HEK293 (cell line): ENCODE results near the gene ICAM5.
A peak's percentile ranks its signal among the peaks of the same experiment; 100 is the strongest.

ENCODE experiments used
- GFI1B ChIP-seq: fragments of 450-650 bp; formaldehyde crosslinking; IDR thresholded peaks from 2 replicates; pipeline ENCODE4 v1.5.1; 2016; ENCODE audit warnings: missing biosample characterization, missing genetic modification characterization
- INSM2 ChIP-seq: fragments of 450-650 bp; formaldehyde crosslinking; IDR thresholded peaks from 2 replicates; pipeline ENCODE4 v1.5.1; 2016; ENCODE audit warnings: missing biosample characterization, missing genetic modification characterization
- KLF7 ChIP-seq: fragments of 450-650 bp; formaldehyde crosslinking; IDR thresholded peaks from 2 replicates; pipeline ENCODE4 v1.5.1; 2016; ENCODE audit warnings: missing biosample characterization, missing genetic modification characterization, borderline replicate concordance
- KLF9 ChIP-seq: fragments of 450-650 bp; formaldehyde crosslinking; IDR thresholded peaks from 2 replicates; pipeline ENCODE4 v1.5.1; 2016; ENCODE audit warnings: missing biosample characterization, missing genetic modification characterization, low read depth
- MEIS1 ChIP-seq: sonication (generic); formaldehyde crosslinking; IDR thresholded peaks from 2 replicates; pipeline ENCODE4 v1.8.1; 2022; ENCODE audit warnings: missing genetic modification reagents, mild to moderate bottlenecking, borderline replicate concordance
- PATZ1 ChIP-seq: fragments of 450-650 bp; formaldehyde crosslinking; IDR thresholded peaks from 2 replicates; pipeline ENCODE4 v1.5.1; 2016; ENCODE audit warnings: missing biosample characterization, missing genetic modification characterization
- PRDM10 ChIP-seq: fragments of 450-650 bp; formaldehyde crosslinking; IDR thresholded peaks from 2 replicates; pipeline ENCODE4 v1.5.1; 2016; ENCODE audit warnings: missing biosample characterization, missing genetic modification characterization
- SP3 ChIP-seq: fragments of 450-650 bp; formaldehyde crosslinking; IDR thresholded peaks from 2 replicates; pipeline ENCODE4 v1.5.1; 2016; ENCODE audit warnings: missing biosample characterization, missing genetic modification characterization
- YY1 ChIP-seq: fragments of 450-650 bp; formaldehyde crosslinking; IDR thresholded peaks from 2 replicates; pipeline ENCODE4 v1.5.1; 2018; ENCODE audit warnings: missing biosample characterization, missing genetic modification characterization
- ZBTB44 ChIP-seq: fragments of 450-650 bp; IDR thresholded peaks from 2 replicates; pipeline ENCODE4 v1.5.1; 2018; ENCODE audit warnings: missing biosample characterization, mild to moderate bottlenecking, missing genetic modification characterization
- ZFP69B ChIP-seq: fragments of 450-650 bp; formaldehyde crosslinking; IDR thresholded peaks from 2 replicates; pipeline ENCODE4 v1.5.1; 2016; ENCODE audit warnings: missing biosample characterization, missing genetic modification characterization
- ZNF155 ChIP-seq: fragments of 450-650 bp; formaldehyde crosslinking; IDR thresholded peaks from 2 replicates; pipeline ENCODE4 v1.5.1; 2016; ENCODE audit warnings: missing biosample characterization, missing genetic modification characterization
- ZNF18 ChIP-seq: fragments of 450-650 bp; formaldehyde crosslinking; IDR thresholded peaks from 2 replicates; pipeline ENCODE4 v1.5.1; 2016; ENCODE audit warnings: missing biosample characterization, missing genetic modification characterization
- ZNF19 ChIP-seq: fragments of 450-650 bp; formaldehyde crosslinking; IDR thresholded peaks from 2 replicates; pipeline ENCODE4; 2016; ENCODE audit warnings: missing biosample characterization, missing genetic modification characterization, low read depth
- ZNF211 ChIP-seq: fragments of 450-650 bp; formaldehyde crosslinking; IDR thresholded peaks from 2 replicates; pipeline ENCODE4 v1.5.1; 2016; ENCODE audit warnings: low read depth, missing biosample characterization, missing genetic modification characterization
- ZNF214 ChIP-seq: fragments of 450-650 bp; formaldehyde crosslinking; IDR thresholded peaks from 2 replicates; pipeline ENCODE4 v1.5.1; 2017; ENCODE audit warnings: missing biosample characterization, mild to moderate bottlenecking, missing genetic modification characterization, borderline replicate concordance
- ZNF221 ChIP-seq: fragments of 450-650 bp; formaldehyde crosslinking; IDR thresholded peaks from 2 replicates; pipeline ENCODE4 v1.5.1; 2017; ENCODE audit warnings: missing biosample characterization, missing genetic modification characterization, borderline replicate concordance
- ZNF514 ChIP-seq: fragments of 450-650 bp; formaldehyde crosslinking; IDR thresholded peaks from 2 replicates; pipeline ENCODE4 v1.5.1; 2016; ENCODE audit warnings: missing biosample characterization, missing genetic modification characterization
- ZNF561 ChIP-seq: fragments of 450-650 bp; IDR thresholded peaks from 2 replicates; pipeline ENCODE4 v1.5.1; 2018; ENCODE audit warnings: missing biosample characterization, missing genetic modification characterization, borderline replicate concordance
- ZNF621 ChIP-seq: fragments of 450-650 bp; formaldehyde crosslinking; IDR thresholded peaks from 2 replicates; pipeline ENCODE4 v1.5.1; 2017; ENCODE audit warnings: missing biosample characterization, missing genetic modification characterization
- ZNF658 ChIP-seq: fragments of 450-650 bp; formaldehyde crosslinking; IDR thresholded peaks from 2 replicates; pipeline ENCODE4; 2016; ENCODE audit warnings: missing biosample characterization, missing genetic modification characterization
- ZNF660 ChIP-seq: fragments of 450-650 bp; IDR thresholded peaks from 2 replicates; pipeline ENCODE4 v1.5.1; 2018; ENCODE audit warnings: missing biosample characterization, mild to moderate bottlenecking, missing genetic modification characterization
- ZNF76 ChIP-seq: fragments of 450-650 bp; formaldehyde crosslinking; IDR thresholded peaks from 2 replicates; pipeline ENCODE4; 2016; ENCODE audit warnings: low read depth, missing biosample characterization, missing genetic modification characterization, borderline replicate concordance
- ZSCAN23 ChIP-seq: fragments of 450-650 bp; formaldehyde crosslinking; IDR thresholded peaks from 2 replicates; pipeline ENCODE4 v1.5.1; 2016; ENCODE audit warnings: missing biosample characterization, missing genetic modification characterization
- ZSCAN30 ChIP-seq: fragments of 450-650 bp; IDR thresholded peaks from 2 replicates; pipeline ENCODE4 v1.5.1; 2018; ENCODE audit warnings: missing biosample characterization, mild to moderate bottlenecking, missing genetic modification characterization, moderate library complexity
- ZSCAN5A ChIP-seq: fragments of 450-650 bp; formaldehyde crosslinking; IDR thresholded peaks from 2 replicates; pipeline ENCODE4 v1.5.1; 2016; ENCODE audit warnings: missing biosample characterization, missing genetic modification characterization

ICAM5 gene

GRCh38 chr19:10289167-10289835 is 451 bp upstream of the ICAM5 start (continued):
- TF ChIP-seq PRDM10 = peak; percentile 70
- 0 out of 2 replicates have a peak, but pooled peaks have one; percentile 13 for TF ChIP-seq ZNF660 (tag by site-specific recombination)
- TF ChIP-seq PATZ1 = peak; percentile 51; the same call in 1 of the 2 replicates
- no peak for TF ChIP-seq MEIS1 (CRISPR knock-in tag)
- no peak for TF ChIP-seq ZNF155 (tag by site-specific recombination)
- 0 out of 2 replicates have a peak, but pooled peaks have one; percentile 10 for TF ChIP-seq YY1 (tag by site-specific recombination)
- peak; percentile 82 for TF ChIP-seq SP3
- TF ChIP-seq KLF7 (tag by site-specific recombination) = no peak
- no peak for TF ChIP-seq GFI1B (tag by site-specific recombination)
- TF ChIP-seq ZFP69B (tag by site-specific recombination) = no peak
- TF ChIP-seq ZNF19 (tag by site-specific recombination) = no peak
- TF ChIP-seq ZNF561 (tag by site-specific recombination) = peak; percentile 50; the same call in 1 of the 2 replicates
- TF ChIP-seq ZNF514 = no peak
- TF ChIP-seq ZNF658 = no peak
- no peak for TF ChIP-seq ZSCAN23 (tag by site-specific recombination)
- 0 out of 2 replicates have a peak, but pooled peaks have one; percentile 31 for TF ChIP-seq INSM2
- no peak for TF ChIP-seq ZNF214 (tag by site-specific recombination)
- no peak for TF ChIP-seq ZSCAN5A (tag by site-specific recombination)
- TF ChIP-seq ZNF18 (tag by site-specific recombination) = no peak
- TF ChIP-seq ZSCAN30 (tag by site-specific recombination) = no peak
- peak; percentile 89 for TF ChIP-seq KLF9 (tag by site-specific recombination)
- TF ChIP-seq ZNF76 (tag by site-specific recombination) = peak; percentile 88
- no peak for TF ChIP-seq ZNF211
- no peak for TF ChIP-seq ZNF621 (tag by site-specific recombination)
- no peak for TF ChIP-seq ZNF221 (tag by site-specific recombination)
- no peak for TF ChIP-seq ZBTB44 (tag by site-specific recombination)
